Fibroblast of the aortic adventitia (primary cell): ENCODE data around the gene SEMA3B. TPM values are rescaled to one million over a fixed set of nuclear protein-coding genes. Genes with fewer than 3 reads are reported as not detected.

Source experiments
- DNase-seq: peaks from one replicate; pipeline ENCODE4 v3.0.0-alpha.2; 2010; ENCODE audit warnings: low read depth
- H3K4me3 ChIP-seq: 2 replicates; pipeline ENCODE4 v1.5.1; 2011; ENCODE audit warnings: low read depth, mild to moderate bottlenecking, control low read depth, low read length, moderate library complexity
- CTCF ChIP-seq: IDR thresholded peaks from 2 replicates; pipeline ENCODE4 v1.5.1; 2011; ENCODE audit warnings: mild to moderate bottlenecking, low read length, control low read depth, inconsistent platforms; ENCODE audit not compliant: insufficient read depth
- small RNA-seq: library from RNA; depleted of rRNA; stranded (forward); fragments of <200 nt; gene quantifications from one replicate; pipeline ENCODE3, GENCODE V24; 2012
- total RNA-seq: library from RNA; depleted of rRNA; stranded (reverse); fragments of >200 nt; gene quantifications from 2 replicates; pipeline ENCODE4 v1.2.3, GENCODE V29; 2012; ENCODE audit warnings: low replicate concordance

SEMA3B gene
- total RNA-seq, 1 donor, result 9.7 TPM

- no peak for TF ChIP-seq CTCF
- H3K4me3 ChIP-seq, result no peak overlapping the region
- no peak for DNase-seq
Observed at GRCh38 chr3:50325113-50325480, 56.1 kb downstream of the SEMA3B start.

GRCh38 chr3:50325497-50326181 lies 56.7 kb downstream of the SEMA3B start:
- no peak for TF ChIP-seq CTCF
- no peak overlapping the region for H3K4me3 ChIP-seq
- DNase-seq, result no peak

GRCh38 chr3:50326182-50326541 lies 57.2 kb downstream of the SEMA3B start:
- TF ChIP-seq CTCF, result no peak
- DNase-seq, result no peak

GRCh38 chr3:50327129-50327528 lies 58.2 kb downstream of the SEMA3B start:
- TF ChIP-seq CTCF, result no peak
- H3K4me3 ChIP-seq, result peak overlapping the region; percentile 88
- no peak for DNase-seq

More at GRCh38 chr3:50326182-50326541, 57.2 kb downstream of the SEMA3B start:
- no peak overlapping the region for H3K4me3 ChIP-seq

Small RNAs within 50 kb of the gene (small RNA-seq; reads per million reads assigned to genes)
- not detected for gene MIR5787

Other genes starting within 250 kb of the SEMA3B start
- 104 and 142 TPM in 2 replicates for gene RBM5, start 180.2 kb upstream of the SEMA3B start, total RNA-seq
- gene SEMA3F, start 113.8 kb upstream of the SEMA3B start, total RNA-seq, result 0.74 and 3.5 TPM in 2 replicates
- not detected in 2 replicates for gene GNAT1, start 77.5 kb upstream of the SEMA3B start, total RNA-seq
- gene SLC38A3, start 63.9 kb upstream of the SEMA3B start, total RNA-seq, result 0.27 TPM in 1 of 2 replicates, not detected in the other
- 195 and 203 TPM in 2 replicates for gene GNAI2, start 32.9 kb upstream of the SEMA3B start, total RNA-seq
- gene LSMEM2, start 9.9 kb downstream of the SEMA3B start, total RNA-seq, result not detected in 2 replicates
- 45.3 and 72.7 TPM in 2 replicates for gene IFRD2, start 23.3 kb downstream of the SEMA3B start, total RNA-seq
- gene HYAL3, start 30.3 kb downstream of the SEMA3B start, total RNA-seq, result 1.2 and 3.1 TPM in 2 replicates
- 3.8 and 8.4 TPM in 2 replicates for gene NAA80, start 30.3 kb downstream of the SEMA3B start, total RNA-seq
- gene HYAL1, start 34.4 kb downstream of the SEMA3B start, total RNA-seq, result 0.90 TPM in 1 of 2 replicates, not detected in the other
- gene HYAL2, start 53.6 kb downstream of the SEMA3B start, total RNA-seq, result 7.8 and 27.0 TPM in 2 replicates
- gene TUSC2, start 59.1 kb downstream of the SEMA3B start, total RNA-seq, result 11.9 and 15.5 TPM in 2 replicates
- 20.4 and 45.7 TPM in 2 replicates for gene RASSF1, start 71.7 kb downstream of the SEMA3B start, total RNA-seq
- gene ZMYND10, start 76.6 kb downstream of the SEMA3B start, total RNA-seq, result 0.81 and 0.82 TPM in 2 replicates
- gene NPRL2, start 81.6 kb downstream of the SEMA3B start, total RNA-seq, result 9.4 and 19.7 TPM in 2 replicates
- gene CYB561D2, start 81.7 kb downstream of the SEMA3B start, total RNA-seq, result 12.2 and 15.8 TPM in 2 replicates
- gene TMEM115, start 90.4 kb downstream of the SEMA3B start, total RNA-seq, result 47.9 and 48.9 TPM in 2 replicates
- not detected in 2 replicates for gene CACNA2D2, start 234.5 kb downstream of the SEMA3B start, total RNA-seq